SK-N-SH (cell line): ENCODE data around the gene LPIN1. TPM values are rescaled to one million over a fixed set of nuclear protein-coding genes. Genes with fewer than 3 reads are reported as not detected.

Source experiments
- CTCF ChIA-PET: fragments of 300-600, 350-600 bp; formaldehyde crosslinking; extraction: SDS; loops from one replicate; lab custom pipeline; 2021; lab: Yijun Ruan, JAX
- POLR2A ChIA-PET: fragments of 350-600 bp; sonication (Branson Sonifier 250); formaldehyde crosslinking; extraction: SDS; loops from one replicate; lab custom pipeline; 2020; ENCODE audit warnings: antibody characterized with exemption, inconsistent platforms; lab: Yijun Ruan, JAX
- DNase-seq: peaks from one replicate; pipeline ENCODE4 v3.0.0; 2012
- H2AFZ ChIP-seq: fragments of 200-600 bp; sonication (generic); 2 replicates; pipeline ENCODE4 v1.8.1; 2016; ENCODE audit warnings: antibody characterized with exemption, mild to moderate bottlenecking, low read depth
- H3F3A ChIP-seq: fragments of 200-600 bp; sonication (generic); replicated peaks from 2 replicates; pipeline ENCODE3; 2016; ENCODE audit warnings: antibody characterized with exemption, mild to moderate bottlenecking; ENCODE audit not compliant: insufficient read depth
- H3K27ac ChIP-seq, 2 experiments: fragments of 200-500 bp in 1 of 2; fragments of 200-600 bp in 1 of 2; sonication (Bioruptor generic) in 1 of 2; sonication (generic), shearing (Covaris generic) in 1 of 2; 2 replicates each; pipeline versions ENCODE4 v1.5.1 to v1.6.1; 2014 to 2016; ENCODE audit warnings: low read depth in 2 of 2, inconsistent platforms in 1 of 2, low read length in 1 of 2, mild to moderate bottlenecking in 1 of 2, mixed read lengths in 1 of 2
- H3K27me3 ChIP-seq: fragments of 200-600 bp; sonication (generic), shearing (Covaris generic); 2 replicates; pipeline ENCODE4 v1.6.1; 2016; ENCODE audit warnings: mixed run types; ENCODE audit not compliant: insufficient read depth
- H3K36me3 ChIP-seq, 2 experiments: fragments of 200-500 bp in 1 of 2; fragments of 200-600 bp in 1 of 2; sonication (Bioruptor generic) in 1 of 2; sonication (generic) in 1 of 2; replicated peaks in 1 of 2; 2 replicates each; pipeline versions ENCODE3 to v1.5.1; 2014 to 2016; ENCODE audit warnings: low read length in 1 of 2, mild to moderate bottlenecking in 1 of 2; ENCODE audit not compliant: insufficient read depth in 2 of 2, control insufficient read depth in 1 of 2
- H3K4me1 ChIP-seq, 2 experiments: fragments of 200-500 bp in 1 of 2; fragments of 200-600 bp in 1 of 2; sonication (Bioruptor generic) in 1 of 2; sonication (generic), shearing (Covaris generic) in 1 of 2; 2 replicates each; pipeline versions ENCODE4 v1.5.1 to v1.6.1; 2014 to 2016; ENCODE audit warnings: low read depth in 1 of 2, low read length in 1 of 2, mixed run types in 1 of 2; ENCODE audit not compliant: insufficient read depth in 2 of 2, control insufficient read depth in 1 of 2
- H3K4me2 ChIP-seq: fragments of 200-600 bp; sonication (generic), shearing (Covaris generic); 2 replicates; pipeline ENCODE4 v1.6.1; 2017; ENCODE audit warnings: mixed run types
- H3K4me3 ChIP-seq, 2 experiments: fragments of 200-500 bp in 1 of 2; fragments of 200-600 bp in 1 of 2; sonication (Bioruptor generic) in 1 of 2; sonication (generic), shearing (Covaris generic) in 1 of 2; 2 replicates each; pipeline versions ENCODE4 v1.5.1 to v1.8.1; 2014 to 2016; ENCODE audit warnings: low read depth in 2 of 2, inconsistent platforms in 1 of 2, low read length in 1 of 2, mild to moderate bottlenecking in 1 of 2, mixed read lengths in 1 of 2, moderate library complexity in 1 of 2
- H3K79me2 ChIP-seq: fragments of 200-600 bp; sonication (generic); 2 replicates; pipeline ENCODE4 v1.8.1; 2017; ENCODE audit warnings: mild to moderate bottlenecking; ENCODE audit not compliant: insufficient read depth
- H3K9ac ChIP-seq: fragments of 200-600 bp; sonication (generic); 2 replicates; pipeline ENCODE4 v1.6.1; 2017; ENCODE audit warnings: mixed run types
- H3K9me2 ChIP-seq: fragments of 200-600 bp; sonication (generic); 2 replicates; pipeline ENCODE4 v1.6.1; 2017; ENCODE audit warnings: mixed run types
- H3K9me3 ChIP-seq: fragments of 200-600 bp; sonication (generic); 2 replicates; pipeline ENCODE4 v1.6.1; 2017; ENCODE audit warnings: mixed run types, mild to moderate bottlenecking, moderate library complexity
- H4K20me1 ChIP-seq: fragments of 200-600 bp; sonication (generic); 2 replicates; pipeline ENCODE4 v1.6.1; 2017; ENCODE audit warnings: mild to moderate bottlenecking, mixed run types; ENCODE audit not compliant: insufficient read depth
- CHD2 ChIP-seq: fragments of 150-350 bp; IDR thresholded peaks from 2 replicates; pipeline ENCODE4 v1.6.1; 2018; ENCODE audit warnings: low read length; ENCODE audit not compliant: partially characterized antibody
- CTCF ChIP-seq: fragments of 200-600 bp; sonication (generic); IDR thresholded peaks from 2 replicates; pipeline ENCODE4 v1.6.1; 2017; ENCODE audit warnings: antibody characterized with exemption, mild to moderate bottlenecking, moderate library complexity
- EP300 ChIP-seq, 2 experiments: IDR thresholded peaks; 2 replicates each; pipeline versions ENCODE4 v1.4.0 to v1.6.1; 2012; ENCODE audit warnings: borderline replicate concordance in 1 of 2, low read depth in 1 of 2, low read length in 1 of 2
- FOXJ3 ChIP-seq: sonication (generic); formaldehyde crosslinking; IDR thresholded peaks from 2 replicates; pipeline ENCODE4 v1.5.1; 2020; ENCODE audit warnings: mild to moderate bottlenecking, missing genetic modification reagents
- GATA2 ChIP-seq: sonication (generic); formaldehyde crosslinking; IDR thresholded peaks from 2 replicates; pipeline ENCODE4 v1.5.0; 2020; ENCODE audit warnings: mild to moderate bottlenecking, missing genetic modification reagents
- JUND ChIP-seq: IDR thresholded peaks from 2 replicates; pipeline ENCODE4 v1.4.0; 2012
- MEF2A ChIP-seq: IDR thresholded peaks from 2 replicates; pipeline ENCODE4 v1.4.0; 2012; ENCODE audit warnings: low read depth, borderline replicate concordance
- NFIC ChIP-seq: IDR thresholded peaks from 2 replicates; pipeline ENCODE4 v1.4.0; 2012; ENCODE audit warnings: borderline replicate concordance
- PBX3 ChIP-seq: IDR thresholded peaks from 2 replicates; pipeline ENCODE4; 2012
- POLR2AphosphoS5 ChIP-seq: IDR thresholded peaks from 2 replicates; pipeline ENCODE4 v1.6.1; 2012; ENCODE audit warnings: low read depth, low read length
- REST ChIP-seq: IDR thresholded peaks from 2 replicates; pipeline ENCODE4 v1.6.1; 2012; ENCODE audit warnings: mild to moderate bottlenecking, low read depth, low read length, moderate library complexity
- RXRA ChIP-seq: IDR thresholded peaks from 2 replicates; pipeline ENCODE4 v1.4.0; 2012; ENCODE audit warnings: low read depth, mild to moderate bottlenecking, borderline replicate concordance
- SIN3A ChIP-seq: IDR thresholded peaks from 2 replicates; pipeline ENCODE4 v1.6.1; 2012; ENCODE audit warnings: low read depth, mild to moderate bottlenecking, low read length, moderate library complexity, borderline replicate concordance
- SMC3 ChIP-seq: IDR thresholded peaks from 2 replicates; pipeline ENCODE4 v1.6.1; 2012; ENCODE audit warnings: low read depth, low read length, improper control_type of control experiment
- TAF1 ChIP-seq: IDR thresholded peaks from 2 replicates; pipeline ENCODE4 v1.6.1; 2012; ENCODE audit warnings: low read depth, mild to moderate bottlenecking, low read length, moderate library complexity, borderline replicate concordance
- TCF12 ChIP-seq: IDR thresholded peaks from 2 replicates; pipeline ENCODE4 v1.4.0; 2012
- TEAD4 ChIP-seq: IDR thresholded peaks from 2 replicates; pipeline ENCODE4 v1.4.0; 2012; ENCODE audit warnings: mild to moderate bottlenecking, borderline replicate concordance; ENCODE audit not compliant: insufficient read depth
- YY1 ChIP-seq: IDR thresholded peaks from 2 replicates; pipeline ENCODE4 v1.4.0; 2012; ENCODE audit warnings: low read depth, mild to moderate bottlenecking
- WGBS: methylation state at CpG from one replicate; pipeline ENCODE4 v1.1.6; 2017; ENCODE audit warnings: low lambda C conversion rate; 5-methylcytosine and 5-hydroxymethylcytosine counted together
- polyA plus RNA-seq, 3 experiments: library from polyadenylated mRNA; depleted of rRNA; stranded (reverse); fragments of >200 nt; gene quantifications; 2 replicates each; pipeline ENCODE4 v1.2.3, GENCODE V29; 2012

Gene LPIN1
- polyA plus RNA-seq, 1 of the 3 experiments (the other 2 are of a cell fraction), result 22.1 TPM

GRCh38 chr2:11867926-11868325 is 121.5 kb downstream of the LPIN1 start:
- Histone ChIP-seq H3K4me3 (no peak overlapping the region), H3K79me2 (no peaks in the 10 kb centered on the region), H3K27me3 (no peaks in the 10 kb centered on the region), H3K9me2 (no peaks in the 10 kb centered on the region), H3K4me1 (peaks cover 5 to 6% of the 10 kb centered on the region in 2 experiments; a peak in 3 of 4 replicates), H3F3A (no peaks in the 10 kb centered on the region), H3K27ac (no peak overlapping the region), H4K20me1 (no peaks in the 10 kb centered on the region), H3K9me3 (no peaks in the 10 kb centered on the region), H2AFZ (no peak overlapping the region), H3K4me2 (no peak overlapping the region), H3K36me3 (no peaks in the 10 kb centered on the region), H3K9ac (no peak overlapping the region)
- ChIA-PET POLR2A (no interaction called here), CTCF (interaction anchor here (1.2 to 1.3 kb wide), 2 partner anchors 9 to 1139 kb away, joined by 3 to 4 read pairs; no protein-coding TSS in a partner anchor)
- TF ChIP-seq GATA2 (CRISPR knock-in tag), result no peak
- TF ChIP-seq CHD2, result no peak
- no peak for TF ChIP-seq JUND
- no peak for TF ChIP-seq PBX3
- no peak for TF ChIP-seq SIN3A
- TF ChIP-seq CTCF, result no peak
- TF ChIP-seq YY1, result no peak
- no peak for TF ChIP-seq SMC3
- no peak for TF ChIP-seq MEF2A
- TF ChIP-seq TCF12, result no peak
- TF ChIP-seq NFIC, result no peak
- TF ChIP-seq RXRA, result no peak
- TF ChIP-seq POLR2AphosphoS5, result no peak
- no peak for TF ChIP-seq TAF1
- TF ChIP-seq TEAD4, result no peak
- no peak for DNase-seq
- 64% methylated on average over 2 of the region's 2 CpGs for WGBS

- H4K20me1 ChIP-seq, result no peaks in the 10 kb centered on the region
- CTCF ChIA-PET, result interaction anchor here (0.8 to 1.0 kb wide), 4 partner anchors 846 to 1137 kb away, joined by 3 read pairs; partner anchors contain the start of gene TRIB2
- WGBS, result 83% methylated on average over 8 of the region's 8 CpGs
- no peak overlapping the region for H3K4me2 ChIP-seq
- no peak overlapping the region for H3K9ac ChIP-seq
- H3K36me3 ChIP-seq, result no peaks in the 10 kb centered on the region
- H3K79me2 ChIP-seq, result no peaks in the 10 kb centered on the region
- H2AFZ ChIP-seq, result no peak overlapping the region
- no peak for TF ChIP-seq SIN3A
- TF ChIP-seq EP300 (IDR thresholded peaks at IDR 0.05; ENCODE audit: borderline replicate concordance in 1 of 2, low read depth in 1 of 2, low read length in 1 of 2), result no peak
- no peak for TF ChIP-seq FOXJ3 (CRISPR knock-in tag)
- TF ChIP-seq NFIC, result no peak
- no peak for TF ChIP-seq REST
- no peak for TF ChIP-seq TEAD4
- POLR2A ChIA-PET, result no interaction called here
- no peaks in the 10 kb centered on the region for H3K4me1 ChIP-seq
- no peaks in the 10 kb centered on the region for H3F3A ChIP-seq
- no peak overlapping the region for H3K4me3 ChIP-seq
- no peak for DNase-seq
- no peaks in the 10 kb centered on the region for H3K9me3 ChIP-seq
- no peaks in the 10 kb centered on the region for H3K27me3 ChIP-seq
- no peak overlapping the region for H3K27ac ChIP-seq
- H3K9me2 ChIP-seq, result no peaks in the 10 kb centered on the region
Measured at GRCh38 chr2:11869391-11869991, 123.1 kb downstream of the LPIN1 start.
